HepG2 (cell line): Measurements from ENCODE around the gene PET100. TPM values are rescaled to one million over a fixed set of nuclear protein-coding genes. Genes with fewer than 3 reads are reported as not detected.
A peak's percentile ranks its signal among the peaks of the same experiment; 100 is the strongest.

Experiments
- ATAC-seq: fragments of 200-7000 bp; cut with Tn5 transposase; 3 replicates; pipeline ENCODE4 v1.9.1; 2020; ENCODE audit warnings: mild to moderate bottlenecking, moderate library complexity
- BruUV-seq: library from RNA; stranded (reverse); fragments of 400-500 nt; replicated peaks from 2 replicates; lab custom pipeline; 2021; lab: Mats Ljungman, UMichigan
- CTCF ChIA-PET: fragments of 300-600 bp; formaldehyde crosslinking; extraction: SDS; loops from one replicate; lab custom pipeline; 2021; ENCODE audit warnings: low total read pairs, inconsistent platforms, low intra/inter-chr PET ratio; lab: Yijun Ruan, JAX
- POLR2A ChIA-PET: fragments of 350-600 bp; sonication (Branson Sonifier 250); formaldehyde crosslinking; loops from one replicate; lab custom pipeline; 2020; ENCODE audit warnings: antibody characterized with exemption, inconsistent platforms; lab: Yijun Ruan, JAX
- DNase-seq: peaks from one replicate; pipeline ENCODE4 v3.0.0-alpha.2; 2015; ENCODE audit warnings: low spot score
- FAIRE-seq: peaks from 3 replicates; lab custom pipeline; 2011; peaks lifted over from hg19 to GRCh38; lab: Jason Lieb, UNC
- H2AFZ ChIP-seq: one replicate; pipeline ENCODE4 v1.6.1; 2011; ENCODE audit warnings: low read length, inconsistent platforms
- H3K27ac ChIP-seq: fragments of 300-600 bp; 3 replicates; pipeline ENCODE4 v1.8.0; 2011; ENCODE audit warnings: mixed run types, mild to moderate bottlenecking, mixed read lengths, low read length, inconsistent platforms; ENCODE audit not compliant: insufficient read depth; ENCODE audit errors: extremely low read length
- H3K27me3 ChIP-seq, 2 experiments: fragments of 200-600 bp in 1 of 2; 2 replicates in 1 of 2; 3 replicates in 1 of 2; pipeline versions ENCODE4 v1.6.0 to v1.8.0; 2011; ENCODE audit warnings: low read length in 2 of 2, mild to moderate bottlenecking in 2 of 2, moderate library complexity in 2 of 2, inconsistent platforms in 1 of 2; ENCODE audit not compliant: insufficient read depth in 2 of 2, control insufficient read depth in 1 of 2
- H3K36me3 ChIP-seq, 2 experiments: fragments of 200-600 bp in 1 of 2; replicated peaks in 1 of 2; 2 replicates in 1 of 2; 3 replicates in 1 of 2; pipeline versions ENCODE4 v1.5.1 to v1.8.0; 2011; ENCODE audit warnings: low read length in 2 of 2, inconsistent platforms in 1 of 2; ENCODE audit not compliant: insufficient read depth in 2 of 2, control insufficient read depth in 1 of 2
- H3K4me1 ChIP-seq: 2 replicates; pipeline ENCODE4 v1.5.1; 2012; ENCODE audit warnings: low read length, inconsistent platforms; ENCODE audit not compliant: insufficient read depth
- H3K4me2 ChIP-seq: 2 replicates; pipeline ENCODE4 v1.6.0; 2011; ENCODE audit warnings: low read depth, low read length, inconsistent platforms
- H3K4me3 ChIP-seq, 3 experiments: fragments of 200-600 bp in 1 of 3; sonication (generic), shearing (Covaris generic) in 1 of 3; replicated peaks in 1 of 3; 2 replicates each; pipeline ENCODE4 v1.5.1; 2011 to 2016; ENCODE audit warnings: low read length in 3 of 3, inconsistent platforms in 2 of 3, low read depth in 2 of 3, mild to moderate bottlenecking in 2 of 3, control low read depth in 1 of 3, mixed read lengths in 1 of 3; ENCODE audit not compliant: insufficient read depth in 1 of 3
- H3K79me2 ChIP-seq: one replicate; pipeline ENCODE4 v1.6.1; 2011; ENCODE audit warnings: low read length, inconsistent platforms; ENCODE audit not compliant: insufficient read depth
- H3K9ac ChIP-seq: 2 replicates; pipeline ENCODE4 v1.6.0; 2011; ENCODE audit warnings: mild to moderate bottlenecking, low read depth, low read length, inconsistent platforms; ENCODE audit not compliant: insufficient read depth
- H3K9me3 ChIP-seq: 2 replicates; pipeline ENCODE4 v1.5.1; 2012; ENCODE audit warnings: mild to moderate bottlenecking, low read length
- H4K20me1 ChIP-seq: 2 replicates; pipeline ENCODE4 v1.6.0; 2011; ENCODE audit warnings: inconsistent platforms, mild to moderate bottlenecking, low read length, moderate library complexity; ENCODE audit not compliant: insufficient read depth
- CBX5 ChIP-seq: sonication (generic); formaldehyde crosslinking; IDR thresholded peaks from 2 replicates; pipeline ENCODE4 v1.4.0; 2020; ENCODE audit warnings: missing genetic modification reagents, borderline replicate concordance
- IKZF4 ChIP-seq: sonication (generic); formaldehyde crosslinking; IDR thresholded peaks from 2 replicates; pipeline ENCODE4 v1.5.1; 2020; ENCODE audit warnings: borderline replicate concordance, mild to moderate bottlenecking, low read depth, missing genetic modification reagents; ENCODE audit errors: not compliant biosample characterization
- ISL2 ChIP-seq: sonication (generic); formaldehyde crosslinking; IDR thresholded peaks from 2 replicates; pipeline ENCODE4 v1.5.0; 2020; ENCODE audit warnings: missing genetic modification reagents
- SNAPC2 ChIP-seq: sonication (generic); formaldehyde crosslinking; IDR thresholded peaks from 2 replicates; pipeline ENCODE4 v1.8.1; 2022; ENCODE audit warnings: mild to moderate bottlenecking, missing genetic modification reagents
- TEAD2 ChIP-seq: sonication (generic); formaldehyde crosslinking; IDR thresholded peaks from 2 replicates; pipeline ENCODE4 v1.9.0; 2021; ENCODE audit warnings: missing genetic modification reagents
- ZNF10 ChIP-seq: sonication (generic); formaldehyde crosslinking; IDR thresholded peaks from 2 replicates; pipeline ENCODE4 v1.4.0; 2020; ENCODE audit warnings: mild to moderate bottlenecking, low read depth, missing genetic modification reagents, borderline replicate concordance
- ZNF547 ChIP-seq: sonication (generic); formaldehyde crosslinking; IDR thresholded peaks from 2 replicates; pipeline ENCODE4 v1.5.1; 2020; ENCODE audit warnings: mild to moderate bottlenecking, missing genetic modification reagents
- whole genome bisulfite sequencing: methylation state at CpG from one replicate; pipeline ENCODE4 v1.1.6; 2017; ENCODE audit warnings: low lambda C conversion rate; 5-methylcytosine and 5-hydroxymethylcytosine counted together
- in situ Hi-C: cut with HindIII; loops from 2 replicates; pipeline ENCODE4 v1.10.0; 2017; ENCODE audit warnings: low pct_unique_long_range_greater_than_20kb; ENCODE audit not compliant: extremely low pct_ligation_motif_present
- intact Hi-C: fragments of 100-400 bp; cut with micrococcal nuclease; formaldehyde crosslinking; loops from one replicate; pipeline ENCODE4 v1.10.0; 2022; ENCODE audit not compliant: unreplicated experiment
- polyA plus RNA-seq, 8 experiments: library from polyadenylated mRNA; depleted of rRNA in 3 of 8; stranded (reverse) in 7 of 8; unstranded in 1 of 8; fragments of >200 nt; fragmentation: Illumina TruSeq in 4 of 8; extraction: Trizol in 4 of 8; gene quantifications; 2 replicates each; pipeline versions ENCODE4 v1.2.1 to v1.2.3, GENCODE V29; 2011 to 2016; ENCODE audit warnings: low read depth in 4 of 8, missing spikeins in 1 of 8, mixed read lengths in 1 of 8; ENCODE audit not compliant: insufficient read depth in 1 of 8
- total RNA-seq, 5 experiments: library from RNA; depleted of rRNA; stranded (reverse); fragments of >200 nt; fragmentation: Illumina TruSeq; extraction: Trizol; gene quantifications; 2 replicates each; pipeline ENCODE4 v1.2.3, GENCODE V29; 2016; ENCODE audit warnings: low read depth in 1 of 5
- TF ChIP-seq, protein P1 (sequence below): sonication (generic); formaldehyde crosslinking; IDR thresholded peaks from 2 replicates; pipeline ENCODE4 v1.9.0; 2022; ENCODE audit warnings: low read depth, missing genetic modification reagents
- TF ChIP-seq, protein P2 (sequence below): sonication (generic); formaldehyde crosslinking; IDR thresholded peaks from 2 replicates; pipeline ENCODE4 v1.8.0; 2022; ENCODE audit warnings: mild to moderate bottlenecking, missing genetic modification reagents, moderate library complexity
- TF ChIP-seq, protein P3 (sequence below): sonication (generic); formaldehyde crosslinking; conservative IDR thresholded peaks from 2 replicates; pipeline ENCODE4 v1.4.0; 2020; ENCODE audit warnings: missing genetic modification reagents

The PET100 gene
- total and polyA plus RNA-seq, 2 of the 13 experiments (the other 11 are each of a cell fraction or from before 2014, with no cell fraction given): 22.3 to 66.5 TPM

DNA sequence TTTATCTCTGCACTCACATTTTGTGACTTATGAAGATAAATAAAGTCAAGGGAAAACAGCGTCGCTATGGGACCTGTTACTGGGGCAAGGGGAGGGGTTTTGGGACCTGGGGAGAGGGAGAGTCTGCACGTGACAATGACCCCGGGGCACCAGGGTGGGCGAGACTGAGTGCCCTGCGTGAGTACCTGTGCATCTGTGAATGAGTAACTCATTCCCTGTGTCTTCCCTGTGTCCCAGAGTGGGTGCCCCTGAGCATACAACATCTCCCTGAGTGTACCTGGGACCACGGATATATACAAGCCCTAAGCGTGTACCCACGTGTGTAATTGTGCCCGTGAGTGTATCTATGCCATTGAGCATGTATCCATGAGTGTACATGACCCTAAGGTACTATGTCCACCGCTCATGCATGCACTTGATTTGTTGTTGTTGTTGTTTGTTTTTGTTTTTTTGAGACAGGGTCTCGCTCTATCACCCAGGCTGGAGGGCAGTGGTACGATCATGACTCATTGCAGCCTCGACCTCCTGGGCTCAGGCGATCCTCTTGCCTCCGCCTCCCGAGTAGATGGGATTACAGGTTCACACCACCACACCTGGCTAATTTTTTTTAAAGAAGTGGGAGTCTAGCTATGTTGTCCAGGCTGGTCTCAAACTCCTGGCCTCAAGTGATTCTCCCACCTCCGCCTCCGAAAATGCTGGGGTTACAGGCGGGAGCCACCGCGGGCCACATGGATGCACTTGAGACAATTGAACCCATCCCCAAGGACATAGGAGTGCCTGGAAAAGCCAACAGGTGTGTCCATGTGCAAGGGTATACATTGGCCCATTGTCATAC, 50.4 kb downstream of the PET100 start (continued):
- TF ChIP-seq, protein P1, sequence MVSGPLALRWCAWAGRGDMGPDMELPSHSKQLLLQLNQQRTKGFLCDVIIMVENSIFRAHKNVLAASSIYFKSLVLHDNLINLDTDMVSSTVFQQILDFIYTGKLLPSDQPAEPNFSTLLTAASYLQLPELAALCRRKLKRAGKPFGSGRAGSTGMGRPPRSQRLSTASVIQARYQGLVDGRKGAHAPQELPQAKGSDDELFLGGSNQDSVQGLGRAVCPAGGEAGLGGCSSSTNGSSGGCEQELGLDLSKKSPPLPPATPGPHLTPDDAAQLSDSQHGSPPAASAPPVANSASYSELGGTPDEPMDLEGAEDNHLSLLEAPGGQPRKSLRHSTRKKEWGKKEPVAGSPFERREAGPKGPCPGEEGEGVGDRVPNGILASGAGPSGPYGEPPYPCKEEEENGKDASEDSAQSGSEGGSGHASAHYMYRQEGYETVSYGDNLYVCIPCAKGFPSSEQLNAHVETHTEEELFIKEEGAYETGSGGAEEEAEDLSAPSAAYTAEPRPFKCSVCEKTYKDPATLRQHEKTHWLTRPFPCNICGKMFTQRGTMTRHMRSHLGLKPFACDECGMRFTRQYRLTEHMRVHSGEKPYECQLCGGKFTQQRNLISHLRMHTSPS (CRISPR knock-in tag): 0 out of 2 replicates have a peak, but pooled peaks have one; percentile 5
- TF ChIP-seq TEAD2 (CRISPR knock-in tag): no peak

DNA sequence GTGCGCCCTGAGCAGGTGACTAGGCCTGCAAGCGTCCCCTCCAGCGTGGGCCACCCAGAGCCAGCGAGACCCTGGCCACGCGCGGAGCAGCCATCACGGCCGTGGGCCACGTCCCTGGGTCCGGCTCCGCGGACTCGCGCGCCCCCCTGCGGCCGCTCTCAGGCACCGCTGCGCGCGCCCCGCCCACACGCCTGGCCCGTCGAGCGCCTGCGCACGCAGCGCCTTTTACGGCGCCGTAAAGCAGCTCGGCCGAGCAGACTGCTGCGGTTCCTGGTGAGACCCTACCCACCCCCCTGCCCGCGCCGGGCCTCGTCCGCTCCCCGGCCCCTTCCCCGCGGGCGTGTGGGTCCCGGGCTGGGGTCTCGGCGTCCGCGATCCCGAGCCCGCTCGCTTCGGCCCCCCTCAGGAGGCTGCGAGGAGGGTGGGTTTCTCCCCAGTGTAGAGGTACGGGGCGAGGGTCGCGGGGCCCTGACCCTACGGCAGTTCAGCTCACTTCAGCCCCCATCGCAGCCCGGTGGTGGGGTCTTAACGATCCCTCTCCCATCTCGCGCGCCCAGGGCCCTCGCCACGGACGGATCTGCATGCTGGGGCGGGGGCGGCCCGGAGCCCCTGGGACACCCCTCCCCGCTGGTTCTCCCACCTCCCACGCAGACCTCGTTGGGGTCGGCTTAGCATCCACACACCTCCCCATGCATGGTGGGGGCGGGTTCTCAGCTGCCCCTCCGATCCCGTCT, 51.2 kb downstream of the PET100 start, which contains the start of gene TRAPPC5:
Gene TRAPPC5, plus strand, starts transcription at position 228 of the 734 bp plus-strand sequence. CDS start 1,421 bp downstream, outside the sequence.
- WGBS: 0% methylated on average over 5 of the region's 79 CpGs
- no peak for FAIRE-seq
- no peaks in the 10 kb centered on the region for H3K9me3 ChIP-seq
- H3K27ac ChIP-seq: peak within 1 kb of the TSS; percentile 57
- ChIA-PET POLR2A (interaction anchor here (0.7 to 1.2 kb wide), 2 partner anchors 43 to 112 kb away, joined by 4 read pairs; no protein-coding TSS in a partner anchor), CTCF (interaction anchor here (2.8 to 3.1 kb wide), 2 partner anchors 29 to 112 kb away, joined by 13 to 34 read pairs; no protein-coding TSS in a partner anchor)
- peak within 1 kb of the TSS; percentile 92 for H3K4me2 ChIP-seq
- ATAC-seq: peak; percentile 76
- H3K27me3 ChIP-seq: peaks cover 3 to 18% of the 10 kb centered on the region in 2 experiments; a peak in 2 of 5 replicates
- peak within 1 kb of the TSS; percentile 85 to 99 (median 97) for H3K4me3 ChIP-seq
- 0 out of 5 replicates have a peak, but pooled peaks cover 0 to 2% of the 10 kb centered on the region in 2 experiments for H3K36me3 ChIP-seq
- peaks cover 36% of the 10 kb centered on the region for H3K4me1 ChIP-seq
- intact Hi-C loops: loop anchor here (1.0 to 2.0 kb wide), 2 partner anchors 28 to 118 kb away; no protein-coding TSS in a partner anchor
- H2AFZ ChIP-seq: no peak within 1 kb of the TSS
- no peaks in the 10 kb centered on the region for H4K20me1 ChIP-seq
- DNase-seq: peak; percentile 52
- peak within 1 kb of the TSS; percentile 88 for H3K9ac ChIP-seq
- in situ Hi-C loops: loop anchor here (5.0 to 10.0 kb wide), 2 partner anchors 114 to 118 kb away; no protein-coding TSS in a partner anchor
- peaks cover 5% of the 10 kb centered on the region for H3K79me2 ChIP-seq
- no TSS peak for BruUV-seq
- TF ChIP-seq ZNF10 (CRISPR knock-in tag) (no peak), IKZF4 (CRISPR knock-in tag) (peak; percentile 59), ZNF547 (CRISPR knock-in tag) (peak; percentile 91), SNAPC2 (CRISPR knock-in tag) (no peak), ISL2 (CRISPR knock-in tag) (0 out of 2 replicates have a peak, but pooled peaks have one; percentile 44), CBX5 (CRISPR knock-in tag) (no peak)
- TF ChIP-seq, protein P2, sequence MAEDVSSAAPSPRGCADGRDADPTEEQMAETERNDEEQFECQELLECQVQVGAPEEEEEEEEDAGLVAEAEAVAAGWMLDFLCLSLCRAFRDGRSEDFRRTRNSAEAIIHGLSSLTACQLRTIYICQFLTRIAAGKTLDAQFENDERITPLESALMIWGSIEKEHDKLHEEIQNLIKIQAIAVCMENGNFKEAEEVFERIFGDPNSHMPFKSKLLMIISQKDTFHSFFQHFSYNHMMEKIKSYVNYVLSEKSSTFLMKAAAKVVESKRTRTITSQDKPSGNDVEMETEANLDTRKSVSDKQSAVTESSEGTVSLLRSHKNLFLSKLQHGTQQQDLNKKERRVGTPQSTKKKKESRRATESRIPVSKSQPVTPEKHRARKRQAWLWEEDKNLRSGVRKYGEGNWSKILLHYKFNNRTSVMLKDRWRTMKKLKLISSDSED (CRISPR knock-in tag): no peak
- TF ChIP-seq, protein P3, sequence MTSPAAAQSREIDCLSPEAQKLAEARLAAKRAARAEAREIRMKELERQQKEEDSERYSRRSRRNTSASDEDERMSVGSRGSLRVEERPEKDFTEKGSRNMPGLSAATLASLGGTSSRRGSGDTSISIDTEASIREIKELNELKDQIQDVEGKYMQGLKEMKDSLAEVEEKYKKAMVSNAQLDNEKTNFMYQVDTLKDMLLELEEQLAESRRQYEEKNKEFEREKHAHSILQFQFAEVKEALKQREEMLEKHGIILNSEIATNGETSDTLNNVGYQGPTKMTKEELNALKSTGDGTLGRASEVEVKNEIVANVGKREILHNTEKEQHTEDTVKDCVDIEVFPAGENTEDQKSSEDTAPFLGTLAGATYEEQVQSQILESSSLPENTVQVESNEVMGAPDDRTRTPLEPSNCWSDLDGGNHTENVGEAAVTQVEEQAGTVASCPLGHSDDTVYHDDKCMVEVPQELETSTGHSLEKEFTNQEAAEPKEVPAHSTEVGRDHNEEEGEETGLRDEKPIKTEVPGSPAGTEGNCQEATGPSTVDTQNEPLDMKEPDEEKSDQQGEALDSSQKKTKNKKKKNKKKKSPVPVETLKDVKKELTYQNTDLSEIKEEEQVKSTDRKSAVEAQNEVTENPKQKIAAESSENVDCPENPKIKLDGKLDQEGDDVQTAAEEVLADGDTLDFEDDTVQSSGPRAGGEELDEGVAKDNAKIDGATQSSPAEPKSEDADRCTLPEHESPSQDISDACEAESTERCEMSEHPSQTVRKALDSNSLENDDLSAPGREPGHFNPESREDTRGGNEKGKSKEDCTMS: no peak
